GM19324 (cell line): Measurements from ENCODE around the gene RAB3A.

Experiments used
- ATAC-seq: cut with Tn5 transposase; IDR thresholded peaks from one replicate; pipeline ENCODE4 v1.9.1; 2021; ENCODE audit warnings: mild to moderate bottlenecking, moderate library complexity; ENCODE audit not compliant: unreplicated experiment, low FRiP score

Gene RAB3A, protein sequence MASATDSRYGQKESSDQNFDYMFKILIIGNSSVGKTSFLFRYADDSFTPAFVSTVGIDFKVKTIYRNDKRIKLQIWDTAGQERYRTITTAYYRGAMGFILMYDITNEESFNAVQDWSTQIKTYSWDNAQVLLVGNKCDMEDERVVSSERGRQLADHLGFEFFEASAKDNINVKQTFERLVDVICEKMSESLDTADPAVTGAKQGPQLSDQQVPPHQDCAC

DNA sequence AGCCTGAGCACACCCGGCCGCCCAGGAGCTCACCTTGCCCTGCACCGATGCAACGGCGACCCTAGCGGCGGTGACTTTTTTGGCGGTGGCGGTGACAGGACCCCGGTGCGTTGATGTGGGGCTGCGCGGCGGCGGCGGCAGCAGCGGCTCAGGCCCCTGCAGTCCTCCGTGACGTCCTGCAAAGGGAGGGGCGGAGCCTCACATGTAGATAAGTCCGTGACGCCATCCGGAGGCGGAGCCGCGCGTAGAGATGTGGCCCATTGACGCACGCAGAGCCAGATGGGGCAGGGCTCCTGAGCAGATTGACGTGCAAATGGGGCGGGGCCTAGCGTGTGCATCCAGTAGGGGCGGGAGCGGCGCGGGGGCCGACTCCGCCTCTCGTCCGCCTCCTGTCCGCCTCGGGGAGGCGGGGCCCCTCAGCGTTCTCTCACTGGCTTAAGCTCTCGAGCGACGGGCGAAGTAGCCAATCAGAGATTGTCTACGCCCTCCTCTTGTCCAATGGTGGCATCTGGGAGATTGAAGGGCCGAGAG, at the start of gene RAB3A:
Gene RAB3A (minus strand): TSS at position 180 of the 531 bp plus-strand sequence. CDS start 1,302 bp downstream, outside the sequence.
- peak; percentile 92 for ATAC-seq

GRCh38 chr19:18253130-18253529, 49.3 kb upstream of the RAB3A start:
- no peak for ATAC-seq

- no peak for ATAC-seq
Observed at GRCh38 chr19:18252370-18252717, 48.5 kb upstream of the RAB3A start.

DNA sequence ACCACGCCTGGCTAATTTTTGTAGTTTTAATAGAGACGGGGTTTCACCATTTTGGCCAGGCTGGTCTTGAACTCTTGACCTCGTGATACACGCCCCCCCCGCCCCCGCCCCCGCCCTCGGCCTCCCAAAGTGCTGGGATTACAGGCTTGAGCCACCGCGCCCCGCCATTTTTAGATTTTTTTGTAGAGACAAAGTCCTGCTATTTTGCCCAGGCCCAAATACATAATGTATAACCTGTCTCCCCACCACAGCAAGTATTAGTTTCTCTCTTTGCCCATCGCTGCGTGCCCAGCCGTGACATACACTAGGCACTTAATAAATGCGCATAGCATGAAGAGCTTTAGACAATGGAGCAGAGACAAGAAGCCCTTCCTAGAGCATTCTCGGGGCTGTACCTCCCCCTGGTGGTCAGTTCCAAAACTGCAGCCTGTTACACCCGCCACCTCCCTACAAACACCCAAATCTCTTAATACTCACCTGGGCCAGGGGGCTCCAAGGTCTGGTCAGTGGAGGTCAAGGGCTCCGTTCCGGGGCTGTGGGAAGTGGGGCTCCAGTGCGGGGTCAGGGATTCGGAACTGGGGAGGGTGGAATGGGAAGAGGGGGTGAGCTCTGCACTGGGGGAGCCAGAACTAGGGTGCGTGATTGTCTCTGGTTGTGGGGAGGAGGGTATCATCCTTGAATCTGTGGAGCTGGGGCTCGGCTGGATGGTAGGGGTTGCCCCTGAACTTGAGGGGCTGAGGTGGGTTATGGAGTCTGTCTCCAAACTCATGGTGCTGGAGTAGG, 47.9 kb upstream of the RAB3A start:
- no peak for ATAC-seq

DNA sequence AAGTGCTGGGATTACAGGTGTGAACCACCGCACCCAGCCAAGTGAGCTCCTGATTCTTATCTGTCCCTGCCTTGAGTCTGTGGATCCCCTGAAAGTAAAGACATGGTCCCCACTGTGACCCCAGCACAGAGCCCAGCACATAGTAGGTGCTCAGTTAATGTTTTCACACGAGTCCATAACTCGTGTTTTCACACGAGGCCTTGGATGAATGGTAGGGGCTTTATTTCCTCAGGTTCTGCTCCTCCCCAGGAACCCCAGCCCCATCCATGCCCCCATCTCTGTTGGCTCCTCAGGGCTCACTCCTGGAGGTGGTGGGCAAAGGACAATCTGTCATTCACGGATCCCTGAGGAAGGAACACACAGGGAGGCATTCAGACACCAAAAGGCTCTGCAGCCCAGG, 46.0 kb upstream of the RAB3A start:
- ATAC-seq = no peak

DNA sequence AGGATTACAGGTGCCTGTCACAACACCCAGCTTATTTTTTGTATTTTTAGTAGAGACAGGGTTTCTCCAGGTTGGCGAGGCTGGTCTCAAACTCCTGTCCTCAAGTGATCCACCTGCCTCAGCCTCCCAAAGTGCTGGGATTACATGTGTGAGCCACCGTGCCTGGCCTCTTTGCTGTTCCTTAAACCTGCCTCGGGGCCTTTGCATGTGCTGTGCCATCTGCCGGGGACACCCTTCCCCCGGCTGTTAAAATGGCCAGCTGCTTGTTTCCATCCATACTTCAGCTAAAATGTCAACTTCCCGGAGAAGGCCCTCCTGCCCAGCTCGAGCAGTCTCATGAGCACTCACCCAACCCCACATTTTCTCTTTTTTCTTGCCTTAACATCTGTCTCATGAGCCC, 41.5 kb upstream of the RAB3A start:
- ATAC-seq = no peak

GRCh38 chr19:18239303-18239702, 35.5 kb upstream of the RAB3A start:
- ATAC-seq = no peak

DNA sequence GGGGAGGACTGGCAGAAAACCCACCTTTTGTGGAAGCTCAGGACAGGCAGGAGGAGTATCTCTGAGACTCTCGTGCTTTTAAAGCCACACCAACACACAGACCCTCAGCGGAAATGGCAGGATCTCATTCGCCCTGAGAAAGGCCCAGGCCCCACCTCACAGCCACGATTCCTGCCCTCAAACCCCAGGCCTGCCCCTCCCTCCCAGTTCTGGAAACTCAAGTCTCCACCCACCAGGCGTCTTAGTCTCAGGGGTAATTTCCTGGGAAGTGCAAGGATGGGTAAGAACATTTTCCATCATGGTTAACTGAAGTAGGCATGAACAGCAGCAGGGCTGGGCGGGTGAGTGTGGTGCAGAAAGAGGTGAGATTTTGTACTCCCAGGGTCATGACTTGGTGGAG, 30.4 kb upstream of the RAB3A start:
- ATAC-seq = no peak

GRCh38 chr19:18233224-18233825, 29.5 kb upstream of the RAB3A start:
- ATAC-seq = no peak

GRCh38 chr19:18232540-18233223, 28.8 kb upstream of the RAB3A start:
- ATAC-seq = no peak

DNA sequence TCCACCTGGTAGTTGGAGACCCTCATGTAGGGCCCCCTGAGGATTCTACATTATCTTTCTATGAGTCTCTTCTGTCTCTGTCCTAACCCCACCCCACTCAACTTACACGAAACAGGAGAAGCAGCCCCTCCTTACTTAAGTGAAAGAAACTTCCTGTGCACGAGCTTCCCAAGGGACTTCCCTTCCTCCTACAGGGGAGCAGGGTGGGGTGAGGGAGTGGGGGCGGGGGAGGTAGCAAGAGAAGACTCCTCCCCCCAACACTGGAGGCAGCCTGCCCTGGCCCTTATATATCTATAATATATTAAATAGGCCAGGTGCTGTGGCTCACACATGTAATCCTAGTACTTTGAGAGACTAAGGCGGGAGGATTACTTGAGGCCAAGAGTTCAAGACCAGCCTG, 27.9 kb upstream of the RAB3A start:
- ATAC-seq = no peak

- no peak for ATAC-seq
Observed at GRCh38 chr19:18230941-18231734, 27.3 kb upstream of the RAB3A start.

DNA sequence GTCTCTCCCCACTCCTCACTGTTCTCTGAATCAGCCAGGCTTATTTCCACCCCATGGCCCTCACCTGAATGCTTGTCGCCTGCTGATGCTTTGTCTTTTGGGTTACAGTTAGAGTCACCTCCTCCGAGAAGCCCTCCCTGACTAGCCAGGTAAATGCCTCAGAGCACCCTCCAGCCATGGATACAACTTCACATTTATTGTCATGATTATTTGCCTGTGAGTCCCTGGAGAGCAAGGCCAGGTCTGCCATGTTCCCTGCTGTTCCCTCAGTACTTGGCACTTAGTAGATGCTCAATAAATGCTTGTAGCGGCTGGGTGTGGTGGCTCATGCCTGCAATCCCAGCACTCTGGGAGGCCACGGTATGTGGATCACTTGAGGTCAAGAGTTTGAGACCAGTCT, 26.1 kb upstream of the RAB3A start:
- no peak for ATAC-seq

GRCh38 chr19:18229474-18229873, 25.6 kb upstream of the RAB3A start:
- ATAC-seq = no peak

- ATAC-seq = no peak
Observed at GRCh38 chr19:18227781-18228271, 24.0 kb upstream of the RAB3A start.

- ATAC-seq = no peak
Observed at GRCh38 chr19:18226956-18227780, 23.3 kb upstream of the RAB3A start.

- ATAC-seq = no peak
Observed at GRCh38 chr19:18225702-18226468, 22.0 kb upstream of the RAB3A start, which contains the start of gene PDE4C. PDE4C (minus strand) TSS chr19:18226438; CDS start chr19:18226415, 23 bp downstream.

- no peak for ATAC-seq
Observed at GRCh38 chr19:18225355-18225701, 21.5 kb upstream of the RAB3A start.
